Measurements from ENCODE around the gene ITGAX. TPM values are rescaled to one million over a fixed set of nuclear protein-coding genes. Genes with fewer than 3 reads are reported as not detected.

Gene ITGAX
- total RNA-seq, 2 experiments from 2014 or later: not detected

GRCh38 chr16:31377210-31377903 lies 22.4 kb downstream of the ITGAX start:
- Histone ChIP-seq H4K20me1 (ENCODE audit: insufficient read depth, low read length) (no peaks in the 10 kb centered on the region), H3K4me2 (ENCODE audit: low read length) (no peak overlapping the region), H3K27ac (ENCODE audit: low read depth, low read length, poor library complexity, severe bottlenecking) (no peak overlapping the region), H3K9me3 (ENCODE audit: low read length) (no peaks in the 10 kb centered on the region), H3K79me2 (ENCODE audit: insufficient read depth, low read depth, low read length) (no peaks in the 10 kb centered on the region), H3K4me1 (ENCODE audit: insufficient read depth, low read length, poor library complexity, severe bottlenecking) (no peaks in the 10 kb centered on the region), H3K4me3 (ENCODE audit: low read depth, low read length, poor library complexity, severe bottlenecking) (no peak overlapping the region), H3K9me2 (ENCODE audit: insufficient read depth, low read length) (no peaks in the 10 kb centered on the region), H3K36me3 (ENCODE audit: insufficient read depth, low read length) (no peaks in the 10 kb centered on the region), H2AFZ (ENCODE audit: low read length) (no peak overlapping the region)
- ChIA-PET POLR2A (no interaction called here), CTCF (ENCODE audit: unreplicated experiment) (no interaction called here)
- no TSS peak for BruUV-seq (replicated peaks)
- intact Hi-C loops (cut with micrococcal nuclease; ENCODE audit: unreplicated experiment): no loop called here
- no peak for DNase-seq (ENCODE audit: low spot score)
- TF ChIP-seq CTCF (conservative IDR thresholded peaks at IDR 0.05; ENCODE audit: low read length): no peak

- no peak overlapping the region for H3K4me3 ChIP-seq (ENCODE audit: low read depth, low read length, poor library complexity, severe bottlenecking)
- H3K36me3 ChIP-seq (ENCODE audit: insufficient read depth, low read length): no peaks in the 10 kb centered on the region
- no peaks in the 10 kb centered on the region for H3K9me2 ChIP-seq (ENCODE audit: insufficient read depth, low read length)
- ChIA-PET POLR2A (no interaction called here), CTCF (ENCODE audit: unreplicated experiment) (no interaction called here)
- no peak for DNase-seq (ENCODE audit: low spot score)
- no TSS peak for BruUV-seq (replicated peaks)
- H3K4me2 ChIP-seq (ENCODE audit: low read length): no peak overlapping the region
- no peak overlapping the region for H3K27ac ChIP-seq (ENCODE audit: low read depth, low read length, poor library complexity, severe bottlenecking)
- no peaks in the 10 kb centered on the region for H3K4me1 ChIP-seq (ENCODE audit: insufficient read depth, low read length, poor library complexity, severe bottlenecking)
- no peaks in the 10 kb centered on the region for H4K20me1 ChIP-seq (ENCODE audit: insufficient read depth, low read length)
- intact Hi-C loops (cut with micrococcal nuclease; ENCODE audit: unreplicated experiment): no loop called here
- no peaks in the 10 kb centered on the region for H3K9me3 ChIP-seq (ENCODE audit: low read length)
- H3K79me2 ChIP-seq (ENCODE audit: insufficient read depth, low read depth, low read length): no peaks in the 10 kb centered on the region
- H2AFZ ChIP-seq (ENCODE audit: low read length): no peak overlapping the region
- no peak for TF ChIP-seq EZH2phosphoT487 (IDR thresholded peaks at IDR 0.05; ENCODE audit: borderline replicate concordance, low read depth, low read length)
- no peak for TF ChIP-seq CTCF (conservative IDR thresholded peaks at IDR 0.05; ENCODE audit: low read length)
Measured at GRCh38 chr16:31380201-31380600, 25.2 kb downstream of the ITGAX start.

GRCh38 chr16:31382485-31383161 lies 27.6 kb downstream of the ITGAX start:
- H3K79me2 ChIP-seq (ENCODE audit: insufficient read depth, low read depth, low read length): no peaks in the 10 kb centered on the region
- no peak overlapping the region for H3K4me3 ChIP-seq (ENCODE audit: low read depth, low read length, poor library complexity, severe bottlenecking)
- CTCF ChIA-PET (ENCODE audit: unreplicated experiment): interaction anchor here (0.6 kb wide), 1 partner anchor 74 kb away, joined by 3 read pairs; no protein-coding TSS in a partner anchor
- DNase-seq (ENCODE audit: low spot score): peak; percentile 54
- intact Hi-C loops (cut with micrococcal nuclease; ENCODE audit: unreplicated experiment): no loop called here
- no peaks in the 10 kb centered on the region for H3K36me3 ChIP-seq (ENCODE audit: insufficient read depth, low read length)
- H3K4me2 ChIP-seq (ENCODE audit: low read length): no peak overlapping the region
- no TSS peak for BruUV-seq (replicated peaks)
- no peaks in the 10 kb centered on the region for H3K9me2 ChIP-seq (ENCODE audit: insufficient read depth, low read length)
- no peaks in the 10 kb centered on the region for H3K9me3 ChIP-seq (ENCODE audit: low read length)
- no peak overlapping the region for H3K27ac ChIP-seq (ENCODE audit: low read depth, low read length, poor library complexity, severe bottlenecking)
- POLR2A ChIA-PET: interaction anchor here (0.7 kb wide), 1 partner anchor 107 kb away, joined by 3 read pairs; no protein-coding TSS in a partner anchor
- H3K4me1 ChIP-seq (ENCODE audit: insufficient read depth, low read length, poor library complexity, severe bottlenecking): no peaks in the 10 kb centered on the region
- TF ChIP-seq CTCF (conservative IDR thresholded peaks at IDR 0.05; ENCODE audit: low read length) (peak; percentile 91), EZH2phosphoT487 (IDR thresholded peaks at IDR 0.05; ENCODE audit: borderline replicate concordance, low read depth, low read length) (no peak)
- no peaks in the 10 kb centered on the region for H4K20me1 ChIP-seq (ENCODE audit: insufficient read depth, low read length)
- no peak overlapping the region for H2AFZ ChIP-seq (ENCODE audit: low read length)
